ENCODE data around the gene PCK1.

Gene PCK1

GRCh38 chr20:57609842-57610167 is 48.9 kb downstream of the PCK1 start:
- peak; percentile 47 for TF ChIP-seq CTCF (IDR thresholded peaks at IDR 0.05; ENCODE audit: low read depth, low read length, missing control alignments)
- in situ Hi-C loops (cut with HindIII; ENCODE audit: low pct_ligation_motif_present, low sequenced_read_pairs) = loop anchor here (10.0 kb wide), 1 partner anchor 575 kb away; no protein-coding TSS in a partner anchor
- H3K27ac ChIP-seq = no peak overlapping the region
- H3K4me3 ChIP-seq (ENCODE audit: low read depth, low read length) = no peak overlapping the region
- H3K27me3 ChIP-seq (replicated peaks) = peaks cover 6% of the 10 kb centered on the region
- no peak for DNase-seq
- H3K36me3 ChIP-seq (replicated peaks) = no peaks in the 10 kb centered on the region

GRCh38 chr20:57610261-57610952 is 49.5 kb downstream of the PCK1 start:
- in situ Hi-C loops (cut with HindIII; ENCODE audit: low pct_ligation_motif_present, low sequenced_read_pairs) = loop anchor here (10.0 kb wide), 1 partner anchor 574 kb away; no protein-coding TSS in a partner anchor
- TF ChIP-seq CTCF (IDR thresholded peaks at IDR 0.05; ENCODE audit: low read depth, low read length, missing control alignments) = no peak
- no peak for DNase-seq
- Histone ChIP-seq H3K27me3 (replicated peaks) (peaks cover 6% of the 10 kb centered on the region), H3K27ac (no peak overlapping the region), H3K36me3 (replicated peaks) (no peaks in the 10 kb centered on the region), H3K4me3 (ENCODE audit: low read depth, low read length) (no peak overlapping the region)

- no peak for TF ChIP-seq CTCF (IDR thresholded peaks at IDR 0.05; ENCODE audit: low read depth, low read length, missing control alignments)
- peaks cover 6% of the 10 kb centered on the region for H3K27me3 ChIP-seq (replicated peaks)
- DNase-seq = no peak
- in situ Hi-C loops (cut with HindIII; ENCODE audit: low pct_ligation_motif_present, low sequenced_read_pairs) = loop anchor here (10.0 kb wide), 1 partner anchor 573 kb away; no protein-coding TSS in a partner anchor
- no peak overlapping the region for H3K27ac ChIP-seq
- H3K36me3 ChIP-seq (replicated peaks) = no peaks in the 10 kb centered on the region
- H3K4me3 ChIP-seq (ENCODE audit: low read depth, low read length) = no peak overlapping the region
These were observed 50.8 kb downstream of the PCK1 start for GRCh38 chr20:57611586-57612311.

GRCh38 chr20:57612436-57612835 is 51.5 kb downstream of the PCK1 start:
- in situ Hi-C loops (cut with HindIII; ENCODE audit: low pct_ligation_motif_present, low sequenced_read_pairs) = loop anchor here (10.0 kb wide), 1 partner anchor 572 kb away; no protein-coding TSS in a partner anchor
- H3K4me3 ChIP-seq (ENCODE audit: low read depth, low read length) = no peak overlapping the region
- H3K27ac ChIP-seq = no peak overlapping the region
- peaks cover 2% of the 10 kb centered on the region for H3K27me3 ChIP-seq (replicated peaks)
- DNase-seq = no peak
- no peaks in the 10 kb centered on the region for H3K36me3 ChIP-seq (replicated peaks)
- TF ChIP-seq CTCF (IDR thresholded peaks at IDR 0.05; ENCODE audit: low read depth, low read length, missing control alignments) = no peak

GRCh38 chr20:57612916-57613315 is 52.0 kb downstream of the PCK1 start:
- H3K36me3 ChIP-seq (replicated peaks) = no peaks in the 10 kb centered on the region
- no peak for DNase-seq
- peaks cover 3% of the 10 kb centered on the region for H3K27me3 ChIP-seq (replicated peaks)
- no peak overlapping the region for H3K4me3 ChIP-seq (ENCODE audit: low read depth, low read length)
- in situ Hi-C loops (cut with HindIII; ENCODE audit: low pct_ligation_motif_present, low sequenced_read_pairs) = loop anchor here (10.0 kb wide), 1 partner anchor 572 kb away; no protein-coding TSS in a partner anchor
- H3K27ac ChIP-seq = no peak overlapping the region
- TF ChIP-seq CTCF (IDR thresholded peaks at IDR 0.05; ENCODE audit: low read depth, low read length, missing control alignments) = no peak
